CD8-positive, alpha-beta memory T cell (primary cell): ENCODE data around the gene GATAD2A. TPM values are rescaled to one million over a fixed set of nuclear protein-coding genes. Genes with fewer than 3 reads are reported as not detected.
A peak's percentile ranks its signal among the peaks of the same experiment; 100 is the strongest.

ENCODE experiments used
- CTCF ChIA-PET: fragments of 350-600 bp; sonication (Branson Sonifier 250); formaldehyde crosslinking; loops from one replicate; lab custom pipeline; 2021; ENCODE audit warnings: antibody characterized with exemption; lab: Charles Lee
- POLR2A ChIA-PET: fragments of 350-600 bp; sonication (Branson Sonifier 250); formaldehyde crosslinking; loops from one replicate; lab custom pipeline; 2021; ENCODE audit warnings: antibody characterized with exemption; lab: Charles Lee
- DNase-seq, 5 donors: peaks; one replicate each; pipeline versions ENCODE4 v3.0.0 to v3.0.0-alpha.2; 2020 to 2022; ENCODE audit warnings: mixed read lengths in 1 of 5
- H3K27ac ChIP-seq: one replicate; pipeline ENCODE4 v1.7.0; 2013; ENCODE audit warnings: low read depth, mild to moderate bottlenecking, low read length, moderate library complexity
- H3K27me3 ChIP-seq: 2 replicates; pipeline ENCODE4 v1.7.0; 2013; ENCODE audit warnings: low read length, mild to moderate bottlenecking; ENCODE audit not compliant: insufficient read depth, poor library complexity, severe bottlenecking
- H3K36me3 ChIP-seq: 2 replicates; pipeline ENCODE4 v1.7.0; 2013; ENCODE audit warnings: mild to moderate bottlenecking, low read length, moderate library complexity; ENCODE audit not compliant: insufficient read depth
- H3K4me1 ChIP-seq: 2 replicates; pipeline ENCODE4 v1.7.0; 2013; ENCODE audit warnings: mild to moderate bottlenecking, low read length, moderate library complexity; ENCODE audit not compliant: insufficient read depth
- H3K4me3 ChIP-seq: 2 replicates; pipeline ENCODE4 v1.7.0; 2013; ENCODE audit warnings: mild to moderate bottlenecking, low read length
- H3K9me3 ChIP-seq: 2 replicates; pipeline ENCODE4 v1.7.0; 2013; ENCODE audit warnings: mild to moderate bottlenecking, low read length
- H3K27ac Mint-ChIP-seq, 8 donors: one replicate each; pipeline ENCODE4 v1.8.0; 2020 to 2021; ENCODE audit warnings: mixed read lengths in 8 of 8, mild to moderate bottlenecking in 6 of 8, inconsistent platforms in 3 of 8, moderate library complexity in 3 of 8
- H3K27me3 Mint-ChIP-seq, 2 donors: one replicate each; pipeline ENCODE4 v1.8.0; 2020 to 2021; ENCODE audit warnings: mixed read lengths in 2 of 2, mild to moderate bottlenecking in 1 of 2, moderate library complexity in 1 of 2
- H3K36me3 Mint-ChIP-seq, 3 donors: one replicate each; pipeline ENCODE4 v1.8.0; 2020 to 2021; ENCODE audit warnings: mixed read lengths in 3 of 3, inconsistent platforms in 1 of 3, mild to moderate bottlenecking in 1 of 3
- H3K4me1 Mint-ChIP-seq, 3 donors: one replicate each; pipeline ENCODE4 v1.8.0; 2020 to 2021; ENCODE audit warnings: mixed read lengths in 3 of 3, inconsistent platforms in 1 of 3, mild to moderate bottlenecking in 1 of 3
- H3K4me3 Mint-ChIP-seq, 7 donors: one replicate each; pipeline ENCODE4 v1.8.0; 2020 to 2021; ENCODE audit warnings: mixed read lengths in 7 of 7, mild to moderate bottlenecking in 6 of 7, moderate library complexity in 4 of 7, inconsistent platforms in 2 of 7
- H3K9me3 Mint-ChIP-seq, 5 donors: one replicate each; pipeline ENCODE4 v1.8.0; 2020 to 2022; ENCODE audit warnings: mixed read lengths in 5 of 5, mild to moderate bottlenecking in 3 of 5, moderate library complexity in 2 of 5, inconsistent platforms in 1 of 5
- polyA plus RNA-seq: library from polyadenylated mRNA; unstranded; fragments of 300-500 nt; fragmentation: Illumina TruSeq; gene quantifications from one replicate; pipeline ENCODE4 v1.2.3, GENCODE V29; 2021
- total RNA-seq, 2 experiments: library from RNA; stranded (reverse); gene quantifications; one replicate each; pipeline ENCODE4 v1.2.3, GENCODE V29; 2021

Gene GATAD2A
- total and polyA plus RNA-seq, 3 experiments from 2014 or later, result 46.9 to 182 (median 176) TPM

- ChIA-PET CTCF (no interaction called here), POLR2A (no interaction called here)
- Histone ChIP-seq H3K36me3 (peaks cover 84% of the 10 kb centered on the region), H3K4me1 (no peaks in the 10 kb centered on the region), H3K9me3 (no peaks in the 10 kb centered on the region), H3K27me3 (no peaks in the 10 kb centered on the region), H3K27ac (no peak overlapping the region), H3K4me3 (no peak overlapping the region)
- DNase-seq, result no peak
- Mint-ChIP-seq H3K9me3 (no peaks in the 10 kb centered on the region), H3K4me3 (no peak overlapping the region), H3K27me3 (peaks cover 0 to 5% of the 10 kb centered on the region in 2 donors), H3K36me3 (peaks cover 0 to 96% (median 9%) of the 10 kb centered on the region in 3 donors), H3K4me1 (peaks cover 0 to 5% (median 4%) of the 10 kb centered on the region in 3 donors), H3K27ac (peak overlapping the region in 1 of 8 donors; percentile 38)
Measured at GRCh38 chr19:19499272-19499995, 94.0 kb downstream of the GATAD2A start.

DNA sequence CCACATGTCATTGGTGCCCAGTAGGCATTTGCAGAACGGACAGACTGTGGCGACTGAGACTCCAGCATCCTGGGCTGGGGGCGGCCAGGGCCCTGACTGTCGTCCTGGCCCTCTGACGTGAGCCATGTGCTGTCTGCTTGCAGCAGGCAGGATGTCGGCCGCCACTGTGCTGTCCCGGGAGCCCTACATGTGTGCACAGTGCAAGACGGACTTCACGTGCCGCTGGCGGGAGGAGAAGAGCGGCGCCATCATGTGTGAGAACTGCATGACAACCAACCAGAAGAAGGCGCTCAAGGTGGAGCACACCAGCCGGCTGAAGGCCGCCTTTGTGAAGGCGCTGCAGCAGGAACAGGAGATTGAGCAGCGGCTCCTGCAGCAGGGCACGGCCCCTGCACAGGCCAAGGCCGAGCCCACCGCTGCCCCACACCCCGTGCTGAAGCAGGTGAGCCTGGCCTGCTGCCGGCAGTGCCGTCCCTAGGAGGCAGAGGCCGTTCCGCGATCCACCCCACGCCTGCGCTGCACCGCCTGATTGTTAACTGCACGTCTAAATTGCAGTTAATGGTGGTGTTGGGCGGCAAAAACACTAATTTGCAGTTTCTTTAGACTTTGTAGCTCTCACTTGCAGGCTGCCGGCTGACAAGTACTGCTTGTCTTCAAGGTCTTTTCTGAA lies 95.6 kb downstream of the GATAD2A start:
- Histone ChIP-seq H3K27ac (no peak overlapping the region), H3K4me1 (no peaks in the 10 kb centered on the region), H3K9me3 (no peaks in the 10 kb centered on the region), H3K4me3 (no peak overlapping the region), H3K36me3 (peaks cover 78% of the 10 kb centered on the region), H3K27me3 (no peaks in the 10 kb centered on the region)
- peaks cover 0 to 4% (median 3%) of the 10 kb centered on the region in 3 donors for H3K4me1 Mint-ChIP-seq
- H3K27ac Mint-ChIP-seq, result no peak overlapping the region
- no peak overlapping the region for H3K4me3 Mint-ChIP-seq
- H3K36me3 Mint-ChIP-seq, result peaks cover 0 to 98% (median 7%) of the 10 kb centered on the region in 3 donors
- H3K27me3 Mint-ChIP-seq, result peaks cover 0 to 5% of the 10 kb centered on the region in 2 donors
- CTCF ChIA-PET, result interaction anchor here (0.5 kb wide), 1 partner anchor 9 kb away, joined by 3 read pairs; no protein-coding TSS in a partner anchor
- no peak for DNase-seq
- no peaks in the 10 kb centered on the region for H3K9me3 Mint-ChIP-seq
- POLR2A ChIA-PET, result interaction anchor here (0.5 to 0.6 kb wide), 2 partner anchors 9 to 128 kb away, joined by 4 to 5 read pairs; no protein-coding TSS in a partner anchor

DNA sequence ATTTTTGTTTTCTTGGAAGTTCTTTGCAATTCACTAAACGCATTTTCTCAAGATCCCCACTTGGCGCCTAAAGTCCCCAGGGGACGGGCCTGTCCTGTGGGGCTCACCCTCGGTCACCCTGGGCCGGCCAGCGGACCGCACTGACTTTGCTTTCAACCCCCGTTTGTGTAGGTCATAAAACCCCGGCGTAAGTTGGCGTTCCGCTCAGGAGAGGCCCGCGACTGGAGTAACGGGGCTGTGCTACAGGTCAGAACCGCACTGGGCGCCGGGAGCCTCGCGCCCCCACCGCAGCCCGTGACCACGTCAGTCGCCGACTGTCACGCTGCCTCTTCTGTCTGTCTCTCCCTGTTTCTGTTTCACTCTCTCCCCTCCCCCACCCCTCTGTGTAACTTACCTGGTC lies 96.3 kb downstream of the GATAD2A start:
- H3K36me3 Mint-ChIP-seq, result peaks cover 4 to 97% (median 11%) of the 10 kb centered on the region in 3 donors
- H3K4me1 ChIP-seq, result no peaks in the 10 kb centered on the region
- CTCF ChIA-PET, result no interaction called here

DNA sequence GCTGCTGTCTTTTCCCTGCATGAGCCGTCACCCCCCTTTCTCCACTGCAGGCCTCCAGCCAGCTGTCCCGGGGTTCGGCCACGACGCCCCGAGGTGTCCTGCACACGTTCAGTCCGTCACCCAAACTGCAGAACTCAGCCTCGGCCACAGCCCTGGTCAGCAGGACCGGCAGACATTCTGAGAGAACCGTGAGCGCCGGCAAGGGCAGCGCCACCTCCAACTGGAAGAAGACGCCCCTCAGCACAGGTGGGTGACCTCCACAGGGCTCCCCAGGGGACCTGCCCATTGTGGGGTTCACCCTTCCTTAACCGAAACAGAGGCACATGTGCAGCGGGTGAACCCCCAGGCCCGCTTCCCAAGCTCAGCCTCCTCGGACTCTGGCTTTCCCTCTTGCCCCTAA lies 96.8 kb downstream of the GATAD2A start:
- ChIA-PET CTCF (no interaction called here), POLR2A (no interaction called here)
- H3K36me3 ChIP-seq, result peaks cover 66% of the 10 kb centered on the region
- no peak overlapping the region for H3K4me3 ChIP-seq
- Mint-ChIP-seq H3K4me3 (no peak overlapping the region), H3K27me3 (peaks cover 0 to 3% of the 10 kb centered on the region in 2 donors), H3K9me3 (no peaks in the 10 kb centered on the region), H3K27ac (peak overlapping the region in 2 of 8 donors; percentile 42 to 46), H3K36me3 (peaks cover 5 to 96% (median 11%) of the 10 kb centered on the region in 3 donors), H3K4me1 (no peaks in the 10 kb centered on the region)
- H3K27ac ChIP-seq, result no peak overlapping the region
- no peaks in the 10 kb centered on the region for H3K27me3 ChIP-seq
- H3K4me1 ChIP-seq, result no peaks in the 10 kb centered on the region
- H3K9me3 ChIP-seq, result no peaks in the 10 kb centered on the region
- no peak for DNase-seq

More for the DNA sequence above, 96.3 kb downstream of the GATAD2A start:
- Histone ChIP-seq H3K27ac (no peak overlapping the region), H3K9me3 (no peaks in the 10 kb centered on the region), H3K4me3 (no peak overlapping the region), H3K36me3 (peaks cover 71% of the 10 kb centered on the region), H3K27me3 (no peaks in the 10 kb centered on the region)
- Mint-ChIP-seq H3K4me3 (no peak overlapping the region), H3K27ac (no peak overlapping the region), H3K9me3 (no peaks in the 10 kb centered on the region), H3K27me3 (peaks cover 0 to 3% of the 10 kb centered on the region in 2 donors), H3K4me1 (peaks cover 0 to 2% (median 2%) of the 10 kb centered on the region in 3 donors)
- POLR2A ChIA-PET, result interaction anchor here (0.6 kb wide), 1 partner anchor 9 kb away, joined by 4 read pairs; no protein-coding TSS in a partner anchor
- no peak for DNase-seq

DNA sequence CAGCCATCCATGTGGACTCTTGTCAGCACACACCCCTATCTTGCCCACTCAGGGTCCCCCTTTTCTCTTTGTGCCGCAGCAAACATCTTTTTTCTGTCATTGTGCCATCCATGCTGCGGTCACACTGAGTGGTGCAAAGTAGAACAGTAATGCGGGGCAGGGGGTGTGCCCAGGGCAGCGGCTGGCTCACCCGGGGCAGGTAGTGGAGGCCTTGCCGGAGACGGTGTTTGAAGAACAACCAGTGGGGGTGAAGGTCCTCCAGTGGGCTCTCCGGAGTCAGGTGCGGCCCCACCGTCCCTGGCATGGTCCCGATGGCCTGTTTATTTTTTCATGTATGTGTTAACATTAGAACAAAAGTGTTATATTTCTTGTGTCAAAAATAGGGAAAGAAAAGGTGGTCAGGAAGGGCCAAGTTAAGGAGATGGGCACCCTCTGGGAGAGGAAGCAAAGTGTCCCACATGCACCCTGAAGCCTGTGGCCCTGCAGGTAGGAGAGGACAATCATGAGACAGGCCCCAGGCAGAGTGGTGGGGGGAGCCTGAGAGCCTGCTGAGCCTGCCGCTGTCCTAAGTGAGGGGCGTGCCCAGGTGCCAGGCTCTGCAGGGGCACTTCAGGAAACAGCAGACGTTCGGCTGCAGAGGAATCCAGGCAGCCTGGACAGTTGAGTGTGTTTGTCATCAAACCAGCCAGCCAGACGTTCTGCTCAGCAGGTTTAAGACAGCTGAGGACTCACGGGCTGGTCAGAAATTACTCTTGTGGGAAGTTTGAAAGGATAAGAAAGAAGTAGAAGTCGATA lies 97.5 kb downstream of the GATAD2A start:
- H3K27me3 ChIP-seq, result no peaks in the 10 kb centered on the region
- H3K4me3 ChIP-seq, result no peak overlapping the region
- no peaks in the 10 kb centered on the region for H3K4me1 ChIP-seq
- Mint-ChIP-seq H3K9me3 (no peaks in the 10 kb centered on the region), H3K36me3 (peaks cover 5 to 96% (median 14%) of the 10 kb centered on the region in 3 donors), H3K27me3 (peaks cover 0 to 3% of the 10 kb centered on the region in 2 donors), H3K27ac (peak overlapping the region in 5 of 8 donors; percentile 7 to 84 (median 42)), H3K4me3 (no peak overlapping the region), H3K4me1 (no peaks in the 10 kb centered on the region)
- no peak for DNase-seq
- H3K36me3 ChIP-seq, result peaks cover 59% of the 10 kb centered on the region
- CTCF ChIA-PET, result interaction anchor here (2.1 kb wide), 1 partner anchor 12 kb away, joined by 12 read pairs; no protein-coding TSS in a partner anchor
- no peaks in the 10 kb centered on the region for H3K9me3 ChIP-seq
- POLR2A ChIA-PET, result no interaction called here
- H3K27ac ChIP-seq, result no peak overlapping the region

- no peaks in the 10 kb centered on the region for H3K9me3 ChIP-seq
- H3K27me3 ChIP-seq, result no peaks in the 10 kb centered on the region
- H3K4me1 ChIP-seq, result no peaks in the 10 kb centered on the region
- H3K4me3 ChIP-seq, result no peak overlapping the region
- CTCF ChIA-PET, result interaction anchor here (0.7 to 2.1 kb wide), 3 partner anchors 13 to 112 kb away, joined by 3 to 12 read pairs (median 4); no protein-coding TSS in a partner anchor
- peak in 1 of 5 donors; percentile 37 for DNase-seq
- no peaks in the 10 kb centered on the region for H3K4me1 Mint-ChIP-seq
- POLR2A ChIA-PET, result interaction anchor here (0.7 kb wide), 1 partner anchor 20 kb away, joined by 5 read pairs; no protein-coding TSS in a partner anchor
- H3K36me3 ChIP-seq, result peaks cover 41% of the 10 kb centered on the region
- H3K9me3 Mint-ChIP-seq, result no peaks in the 10 kb centered on the region
- peaks cover 0 to 3% of the 10 kb centered on the region in 2 donors for H3K27me3 Mint-ChIP-seq
- no peak overlapping the region for H3K27ac ChIP-seq
- H3K36me3 Mint-ChIP-seq, result peaks cover 5 to 77% (median 14%) of the 10 kb centered on the region in 3 donors
- peak overlapping the region in 1 of 8 donors; percentile 69 for H3K27ac Mint-ChIP-seq
- H3K4me3 Mint-ChIP-seq, result no peak overlapping the region
Measured at GRCh38 chr19:19504754-19505668, 99.5 kb downstream of the GATAD2A start.
